H1 (cell line): ENCODE measurements around the gene SMIM20. TPM values are rescaled to one million over a fixed set of nuclear protein-coding genes. Genes with fewer than 3 reads are reported as not detected.

Source experiments
- BCL11A ChIP-seq, 2 experiments: IDR thresholded peaks; one replicate each; pipeline ENCODE4 v1.6.1; 2011; ENCODE audit warnings: low read depth in 2 of 2, low read length in 2 of 2, mild to moderate bottlenecking in 2 of 2
- CHD7 ChIP-seq: fragments of 300-600 bp; sonication (generic); IDR thresholded peaks from 2 replicates; pipeline ENCODE4 v1.7.1; 2012; ENCODE audit warnings: low read length, moderate library complexity, mild to moderate bottlenecking, inconsistent platforms; ENCODE audit not compliant: insufficient replicate concordance
- CTBP2 ChIP-seq: IDR thresholded peaks from 2 replicates; pipeline ENCODE4 v1.7.0; 2011; ENCODE audit warnings: borderline replicate concordance, mild to moderate bottlenecking, moderate library complexity, mixed read lengths, low read length; ENCODE audit not compliant: insufficient read depth, insufficient read length
- CTCF ChIP-seq, 3 experiments: IDR thresholded peaks; 1 replicate in 2 of 3; 2 replicates in 1 of 3; pipeline versions ENCODE4 v1.5.1 to v1.6.1; 2011; ENCODE audit warnings: low read length in 3 of 3, mild to moderate bottlenecking in 3 of 3, inconsistent platforms in 2 of 3, low read depth in 1 of 3, moderate library complexity in 1 of 3; ENCODE audit not compliant: insufficient read depth in 1 of 3; ENCODE audit errors: control extremely low read depth in 1 of 3
- MAX ChIP-seq: IDR thresholded peaks from 2 replicates; pipeline ENCODE4 v1.6.1; 2012; ENCODE audit warnings: inconsistent platforms
- NRF1 ChIP-seq: IDR thresholded peaks from 2 replicates; pipeline ENCODE4 v1.6.1; 2011; ENCODE audit warnings: mild to moderate bottlenecking, low read depth, low read length, improper control_type of control experiment
- RBBP5 ChIP-seq: IDR thresholded peaks from 2 replicates; pipeline ENCODE4 v1.7.1; 2012; ENCODE audit warnings: low read depth, mild to moderate bottlenecking, inconsistent platforms, low read length, moderate library complexity, borderline replicate concordance
- SP4 ChIP-seq: IDR thresholded peaks from 2 replicates; pipeline ENCODE4 v1.6.1; 2012; ENCODE audit warnings: low read length, inconsistent platforms
- TEAD4 ChIP-seq: IDR thresholded peaks from 2 replicates; pipeline ENCODE4 v1.6.1; 2012; ENCODE audit warnings: low read depth, low read length, inconsistent platforms, mixed read lengths
- polyA plus RNA-seq, 7 experiments: library from polyadenylated mRNA; depleted of rRNA in 3 of 7; stranded (reverse) in 5 of 7; unstranded in 2 of 7; fragments of >200 nt in 5 of 7; fragments of 200-250 nt in 2 of 7; gene quantifications; 1 replicate in 5 of 7; 2 replicates in 1 of 7; 4 replicates in 1 of 7; pipeline versions ENCODE4 v1.2.1 to v1.2.3, GENCODE V29; 2011 to 2013; ENCODE audit warnings: missing spikeins in 2 of 7, mixed read lengths in 2 of 7
- total RNA-seq: library from RNA; stranded (reverse); fragmentation: NEBNext Ultra II Directional; extraction: Animal tissue kit (Norgen Biotek cat#: 25700); gene quantifications from 2 replicates; pipeline ENCODE4 v1.2.1, GENCODE V29; 2021

SMIM20 gene
- total and polyA plus RNA-seq, 2 of the 8 experiments (the other 6 are each of a cell fraction or from before 2014, with no cell fraction given) = 21.9 to 36.9 TPM

- TF ChIP-seq CHD7 = no peak
- TF ChIP-seq CTCF (IDR thresholded peaks at IDR 0.05; ENCODE audit: control extremely low read depth in 1 of 3, insufficient read depth in 1 of 3, low read depth in 1 of 3, low read length in 3 of 3) = no peak
- TF ChIP-seq MAX = no peak
- no peak for TF ChIP-seq SP4
- no peak for TF ChIP-seq NRF1
- no peak for TF ChIP-seq RBBP5
- no peak for TF ChIP-seq CTBP2
- no peak for TF ChIP-seq TEAD4
- TF ChIP-seq BCL11A (IDR thresholded peaks at IDR 0.05; ENCODE audit: low read depth in 2 of 2, low read length in 2 of 2) = no peak
Measured at GRCh38 chr4:25955705-25956104, 41.7 kb downstream of the SMIM20 start (continued).
